Activated naive CD4-positive, alpha-beta T cell treated with anti-CD3 and anti-CD28 coated beads for 36 hours (primary cell): ENCODE data around the gene WBP1L. TPM values are rescaled to one million over a fixed set of nuclear protein-coding genes. Genes with fewer than 3 reads are reported as not detected.
"Not testable (repeated sequence)": the region's sequence is repeated elsewhere in the genome, so short reads cannot be mapped to it uniquely, and the experiment has no call there.

Experiments
- CTCF ChIA-PET: fragments of 350-600 bp; sonication (Branson Sonifier 250); formaldehyde crosslinking; loops from one replicate; lab custom pipeline; 2021; ENCODE audit warnings: antibody characterized with exemption; lab: Charles Lee
- DNase-seq: peaks from one replicate; pipeline ENCODE4 v3.0.0-alpha.2; 2020
- H3K27ac Mint-ChIP-seq: one replicate; pipeline ENCODE4 v1.8.0; 2021; ENCODE audit warnings: mild to moderate bottlenecking, mixed read lengths
- H3K27me3 Mint-ChIP-seq: one replicate; pipeline ENCODE4 v1.8.0; 2021; ENCODE audit warnings: low read depth, mixed read lengths
- H3K36me3 Mint-ChIP-seq: one replicate; pipeline ENCODE4 v1.8.0; 2021; ENCODE audit warnings: low read depth, mixed read lengths
- H3K4me1 Mint-ChIP-seq: one replicate; pipeline ENCODE4 v1.8.0; 2021; ENCODE audit warnings: low read depth, mixed read lengths
- H3K4me3 Mint-ChIP-seq: one replicate; pipeline ENCODE4 v1.8.0; 2021; ENCODE audit warnings: mild to moderate bottlenecking, moderate library complexity, mixed read lengths
- H3K9me3 Mint-ChIP-seq: one replicate; pipeline ENCODE4 v1.8.0; 2021; ENCODE audit warnings: mixed read lengths
- intact Hi-C: fragments of 100-400 bp; cut with micrococcal nuclease; formaldehyde crosslinking; loops from one replicate; pipeline ENCODE4 v1.15.1; 2023
- total RNA-seq, 2 experiments: library from RNA; stranded (reverse); gene quantifications; one replicate each; pipeline ENCODE4 v1.2.3, GENCODE V29; 2021

WBP1L gene
- total RNA-seq, 2 experiments from 2014 or later: 10.5 to 11.8 TPM

- no peak overlapping the region for H3K27ac Mint-ChIP-seq
- CTCF ChIA-PET: interaction anchor here (0.7 kb wide), 1 partner anchor 18 kb away, joined by 4 read pairs; no protein-coding TSS in a partner anchor
- no peaks in the 10 kb centered on the region for H3K27me3 Mint-ChIP-seq
- H3K4me1 Mint-ChIP-seq: peaks cover 18% of the 10 kb centered on the region
- H3K9me3 Mint-ChIP-seq: no peaks in the 10 kb centered on the region
- H3K36me3 Mint-ChIP-seq: peaks cover 5% of the 10 kb centered on the region
- H3K4me3 Mint-ChIP-seq: no peak overlapping the region
- intact Hi-C loops: no loop called here
- DNase-seq: no peak
Measured at GRCh38 chr10:102808380-102808779, 64.6 kb downstream of the WBP1L start.

GRCh38 chr10:102811346-102811745 lies 67.6 kb downstream of the WBP1L start:
- Mint-ChIP-seq H3K4me3 (no peak overlapping the region), H3K36me3 (no peaks in the 10 kb centered on the region), H3K27me3 (no peaks in the 10 kb centered on the region), H3K4me1 (peaks cover 9% of the 10 kb centered on the region), H3K9me3 (no peaks in the 10 kb centered on the region), H3K27ac (no peak overlapping the region)
- intact Hi-C loops: no loop called here
- DNase-seq: no peak
- CTCF ChIA-PET: no interaction called here

- H3K4me1 Mint-ChIP-seq: peaks cover 7% of the 10 kb centered on the region
- no peaks in the 10 kb centered on the region for H3K9me3 Mint-ChIP-seq
- no peaks in the 10 kb centered on the region for H3K36me3 Mint-ChIP-seq
- H3K4me3 Mint-ChIP-seq: no peak overlapping the region
- CTCF ChIA-PET: no interaction called here
- H3K27me3 Mint-ChIP-seq: no peaks in the 10 kb centered on the region
- intact Hi-C loops: no loop called here
- DNase-seq: no peak
- no peak overlapping the region for H3K27ac Mint-ChIP-seq
Measured at GRCh38 chr10:102812231-102812876, 68.6 kb downstream of the WBP1L start.

GRCh38 chr10:102813017-102813541 lies 69.3 kb downstream of the WBP1L start:
- DNase-seq: no peak
- intact Hi-C loops: no loop called here
- Mint-ChIP-seq H3K27ac (no peak overlapping the region), H3K9me3 (no peaks in the 10 kb centered on the region), H3K36me3 (no peaks in the 10 kb centered on the region), H3K4me3 (no peak overlapping the region), H3K27me3 (no peaks in the 10 kb centered on the region), H3K4me1 (peaks cover 7% of the 10 kb centered on the region)
- CTCF ChIA-PET: no interaction called here

- intact Hi-C loops: no loop called here
- no peaks in the 10 kb centered on the region for H3K27me3 Mint-ChIP-seq
Measured at GRCh38 chr10:102813734-102814452, 70.1 kb downstream of the WBP1L start.

GRCh38 chr10:102814453-102814871 lies 70.7 kb downstream of the WBP1L start:
- Mint-ChIP-seq H3K27ac (no peak overlapping the region), H3K27me3 (no peaks in the 10 kb centered on the region), H3K36me3 (no peaks in the 10 kb centered on the region), H3K4me1 (peaks cover 7% of the 10 kb centered on the region), H3K9me3 (no peaks in the 10 kb centered on the region), H3K4me3 (no peak overlapping the region)
- no peak for DNase-seq
- intact Hi-C loops: no loop called here
- CTCF ChIA-PET: no interaction called here

More at GRCh38 chr10:102813734-102814452, 70.1 kb downstream of the WBP1L start:
- no peak for DNase-seq
- no peaks in the 10 kb centered on the region for H3K36me3 Mint-ChIP-seq
- CTCF ChIA-PET: no interaction called here
- no peak overlapping the region for H3K27ac Mint-ChIP-seq
- peaks cover 7% of the 10 kb centered on the region for H3K4me1 Mint-ChIP-seq
- no peaks in the 10 kb centered on the region for H3K9me3 Mint-ChIP-seq
- H3K4me3 Mint-ChIP-seq: no peak overlapping the region

GRCh38 chr10:102814873-102815661 lies 71.3 kb downstream of the WBP1L start:
- no peak for DNase-seq
- no peaks in the 10 kb centered on the region for H3K27me3 Mint-ChIP-seq
- no peaks in the 10 kb centered on the region for H3K36me3 Mint-ChIP-seq
- no peak overlapping the region for H3K27ac Mint-ChIP-seq
- no peaks in the 10 kb centered on the region for H3K9me3 Mint-ChIP-seq
- peaks cover 7% of the 10 kb centered on the region for H3K4me1 Mint-ChIP-seq
- intact Hi-C loops: no loop called here
- no peak overlapping the region for H3K4me3 Mint-ChIP-seq
- CTCF ChIA-PET: no interaction called here

GRCh38 chr10:102815790-102816549 lies 72.2 kb downstream of the WBP1L start:
- Mint-ChIP-seq H3K36me3 (no peaks in the 10 kb centered on the region), H3K9me3 (no peaks in the 10 kb centered on the region), H3K4me3 (no peak overlapping the region), H3K4me1 (peaks cover 7% of the 10 kb centered on the region), H3K27me3 (no peaks in the 10 kb centered on the region), H3K27ac (no peak overlapping the region)
- CTCF ChIA-PET: interaction anchor here (0.9 kb wide), 1 partner anchor 19 kb away, joined by 3 read pairs; no protein-coding TSS in a partner anchor
- intact Hi-C loops: no loop called here
- no peak for DNase-seq

- CTCF ChIA-PET: interaction anchor here (0.9 kb wide), 1 partner anchor 18 kb away, joined by 3 read pairs; no protein-coding TSS in a partner anchor
- no peak overlapping the region for H3K4me3 Mint-ChIP-seq
Measured at GRCh38 chr10:102817175-102817574, 73.4 kb downstream of the WBP1L start.

GRCh38 chr10:102819054-102819453 lies 75.3 kb downstream of the WBP1L start:
- Mint-ChIP-seq H3K27me3 (no peaks in the 10 kb centered on the region), H3K9me3 (no peaks in the 10 kb centered on the region), H3K4me1 (no peaks in the 10 kb centered on the region), H3K36me3 (no peaks in the 10 kb centered on the region), H3K4me3 (no peak overlapping the region), H3K27ac (no peak overlapping the region)
- CTCF ChIA-PET: no interaction called here
- DNase-seq: no peak
- intact Hi-C loops: no loop called here

More at GRCh38 chr10:102817175-102817574, 73.4 kb downstream of the WBP1L start:
- Mint-ChIP-seq H3K27me3 (no peaks in the 10 kb centered on the region), H3K4me1 (peaks cover 3% of the 10 kb centered on the region), H3K36me3 (no peaks in the 10 kb centered on the region), H3K27ac (no peak overlapping the region), H3K9me3 (no peaks in the 10 kb centered on the region)
- intact Hi-C loops: no loop called here
- no peak for DNase-seq

GRCh38 chr10:102820008-102820407 lies 76.3 kb downstream of the WBP1L start:
- intact Hi-C loops, DNase-seq, H3K4me3 Mint-ChIP-seq, H3K9me3 Mint-ChIP-seq, H3K36me3 Mint-ChIP-seq, H3K4me1 Mint-ChIP-seq, H3K27ac Mint-ChIP-seq, H3K27me3 Mint-ChIP-seq: not testable (repeated sequence)
- CTCF ChIA-PET: interaction anchor here (0.9 to 1.1 kb wide), 2 partner anchors 85 to 466 kb away, joined by 3 read pairs; no protein-coding TSS in a partner anchor
